DOHH2 (cell line): ENCODE results near the gene RFX4.

Source experiments
- H3F3A ChIP-seq: fragments of 200-600 bp; sonication (generic), shearing (Covaris generic); 2 replicates; pipeline ENCODE4 v1.6.0; 2016; ENCODE audit warnings: antibody characterized with exemption, mild to moderate bottlenecking; ENCODE audit not compliant: control insufficient read depth, insufficient read depth
- H3K27ac ChIP-seq: fragments of 200-600 bp; sonication (generic); 2 replicates; pipeline ENCODE4 v1.5.1; 2014; ENCODE audit warnings: low read depth, mild to moderate bottlenecking, low read length, moderate library complexity
- H3K27me3 ChIP-seq: fragments of 200-600 bp; sonication (generic); 2 replicates; pipeline ENCODE4 v1.6.1; 2014; ENCODE audit warnings: mild to moderate bottlenecking, low read length, mixed read lengths; ENCODE audit not compliant: control insufficient read depth
- H3K36me3 ChIP-seq: fragments of 200-600 bp; sonication (generic); 2 replicates; pipeline ENCODE4 v1.6.1; 2014; ENCODE audit warnings: mild to moderate bottlenecking, low read length, moderate library complexity, mixed read lengths; ENCODE audit not compliant: control insufficient read depth
- H3K4me1 ChIP-seq: fragments of 200-600 bp; sonication (generic); 2 replicates; pipeline ENCODE4 v1.6.1; 2014; ENCODE audit warnings: mild to moderate bottlenecking, low read length, mixed read lengths; ENCODE audit not compliant: control insufficient read depth
- H3K4me2 ChIP-seq: fragments of 200-600 bp; sonication (generic); 2 replicates; pipeline ENCODE4 v1.6.0; 2014; ENCODE audit warnings: mild to moderate bottlenecking, low read length, moderate library complexity
- H3K4me3 ChIP-seq: fragments of 200-600 bp; sonication (generic); 2 replicates; pipeline ENCODE4 v1.5.1; 2014; ENCODE audit warnings: mild to moderate bottlenecking, low read length, mixed read lengths
- H3K79me2 ChIP-seq: fragments of 200-600 bp; sonication (generic); 2 replicates; pipeline ENCODE4 v1.6.1; 2014; ENCODE audit warnings: mild to moderate bottlenecking, low read length, mixed read lengths; ENCODE audit not compliant: control insufficient read depth
- H3K9me2 ChIP-seq: fragments of 200-600 bp; sonication (generic); replicated peaks from 2 replicates; pipeline ENCODE4 v1.6.1; 2014; ENCODE audit warnings: mild to moderate bottlenecking, low read length, mixed read lengths; ENCODE audit not compliant: control insufficient read depth
- H3K9me3 ChIP-seq: fragments of 200-600 bp; sonication (generic); 2 replicates; pipeline ENCODE4 v1.6.1; 2014; ENCODE audit warnings: antibody characterized with exemption, low read length, mixed read lengths; ENCODE audit not compliant: control insufficient read depth, insufficient read depth
- H4K20me1 ChIP-seq: fragments of 200-600 bp; sonication (generic); 2 replicates; pipeline ENCODE4 v1.6.0; 2014; ENCODE audit warnings: low read depth, mild to moderate bottlenecking, antibody characterized with exemption, low read length, moderate library complexity; ENCODE audit not compliant: control insufficient read depth, insufficient read depth
- CTCF ChIP-seq: fragments of 200-600 bp; sonication (generic); IDR thresholded peaks from one replicate; pipeline ENCODE4 v1.5.1; 2014; ENCODE audit warnings: antibody characterized with exemption, mild to moderate bottlenecking, low read depth, low read length; ENCODE audit not compliant: poor library complexity, severe bottlenecking
- EZH2phosphoT487 ChIP-seq: fragments of 200-600 bp; sonication (generic); IDR thresholded peaks from 2 replicates; pipeline ENCODE4 v1.6.1; 2017; ENCODE audit warnings: borderline replicate concordance, mild to moderate bottlenecking, antibody characterized with exemption, low read length, moderate library complexity, mixed read lengths

Gene RFX4

DNA sequence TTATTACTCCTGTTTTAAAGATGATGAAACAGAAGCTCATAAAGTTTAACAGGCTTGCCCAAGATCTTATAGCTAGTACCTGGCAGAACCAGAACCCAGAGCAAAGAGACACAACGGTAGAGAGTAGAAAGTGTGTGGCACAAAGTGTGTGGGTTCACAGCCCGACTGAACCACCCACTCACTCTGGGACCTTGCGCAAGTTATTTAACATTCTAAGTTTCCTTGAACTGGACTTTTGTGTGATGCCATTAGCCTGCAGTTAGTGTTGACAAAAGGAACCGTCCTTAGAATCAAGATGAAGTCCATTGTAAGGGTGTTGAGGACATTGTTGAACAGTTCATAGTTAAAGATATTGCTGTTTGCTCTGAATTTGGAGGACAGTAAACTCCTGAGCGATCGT is 161.8 kb downstream of the RFX4 start:
- Histone ChIP-seq H3K27me3 (peaks cover 11% of the 10 kb centered on the region), H3K4me2 (no peak overlapping the region), H3K27ac (no peak overlapping the region), H3K4me1 (no peaks in the 10 kb centered on the region), H3K9me2 (no peaks in the 10 kb centered on the region), H3F3A (no peaks in the 10 kb centered on the region), H4K20me1 (no peaks in the 10 kb centered on the region), H3K79me2 (no peaks in the 10 kb centered on the region), H3K4me3 (no peak overlapping the region), H3K36me3 (no peaks in the 10 kb centered on the region), H3K9me3 (no peaks in the 10 kb centered on the region)
- no peak for TF ChIP-seq EZH2phosphoT487
- no peak for TF ChIP-seq CTCF

- Histone ChIP-seq H3K4me3 (no peak overlapping the region), H3K9me2 (no peaks in the 10 kb centered on the region), H3F3A (no peaks in the 10 kb centered on the region), H3K4me1 (no peaks in the 10 kb centered on the region), H3K4me2 (no peak overlapping the region), H4K20me1 (no peaks in the 10 kb centered on the region), H3K27me3 (peaks cover 11% of the 10 kb centered on the region), H3K27ac (no peak overlapping the region), H3K36me3 (no peaks in the 10 kb centered on the region), H3K9me3 (no peaks in the 10 kb centered on the region), H3K79me2 (no peaks in the 10 kb centered on the region)
- TF ChIP-seq EZH2phosphoT487 (no peak), CTCF (no peak)
Observed at GRCh38 chr12:106745181-106745745, 162.5 kb downstream of the RFX4 start.

- TF ChIP-seq EZH2phosphoT487 (no peak), CTCF (no peak)
- Histone ChIP-seq H3K27ac (no peak overlapping the region), H3K27me3 (peaks cover 11% of the 10 kb centered on the region), H3K9me2 (no peaks in the 10 kb centered on the region), H3K4me1 (peaks cover 6% of the 10 kb centered on the region), H3F3A (no peaks in the 10 kb centered on the region), H3K36me3 (no peaks in the 10 kb centered on the region), H3K4me3 (no peak overlapping the region), H3K79me2 (no peaks in the 10 kb centered on the region), H4K20me1 (no peaks in the 10 kb centered on the region), H3K9me3 (no peaks in the 10 kb centered on the region; the same call in 1 of the 2 replicates), H3K4me2 (no peak overlapping the region)
Observed at GRCh38 chr12:106747973-106748436, 165.2 kb downstream of the RFX4 start.
